Measurements from ENCODE around the gene ZNF93.

- TF ChIP-seq POLR2AphosphoS5 (IDR thresholded peaks at IDR 0.05; ENCODE audit: low read depth, low read length): no peak
- no peak for TF ChIP-seq POLR2A (IDR thresholded peaks at IDR 0.05; ENCODE audit: low read depth, low read length)
- TF ChIP-seq TAF1 (IDR thresholded peaks at IDR 0.05; ENCODE audit: low read depth, low read length): no peak
- no peak for TF ChIP-seq SPI1 (IDR thresholded peaks at IDR 0.05; ENCODE audit: low read depth, low read length)
- no peak for TF ChIP-seq PAX5 (IDR thresholded peaks at IDR 0.05; ENCODE audit: insufficient read depth, low read length, severe bottlenecking)
These were observed 55.8 kb downstream of the ZNF93 start for GRCh38 chr19:19956434-19957075.
